HEK293 (cell line): ENCODE measurements around the gene SMURF2.

Experiments
- BCL6B ChIP-seq: fragments of 450-650 bp; formaldehyde crosslinking; IDR thresholded peaks from 2 replicates; pipeline ENCODE4 v1.5.1; 2017; ENCODE audit warnings: missing biosample characterization, missing genetic modification characterization
- GLI2 ChIP-seq: fragments of 450-650 bp; formaldehyde crosslinking; IDR thresholded peaks from 2 replicates; pipeline ENCODE4; 2017; ENCODE audit warnings: missing biosample characterization, missing genetic modification characterization, low read depth, borderline replicate concordance
- GLIS2 ChIP-seq: fragments of 450-650 bp; formaldehyde crosslinking; IDR thresholded peaks from 2 replicates; pipeline ENCODE4 v1.5.1; 2016; ENCODE audit warnings: missing biosample characterization, missing genetic modification characterization
- IKZF3 ChIP-seq: fragments of 450-650 bp; IDR thresholded peaks from 2 replicates; pipeline ENCODE4 v1.5.0; 2018; ENCODE audit warnings: missing biosample characterization, mild to moderate bottlenecking, missing genetic modification characterization, moderate library complexity
- MEIS1 ChIP-seq: sonication (generic); formaldehyde crosslinking; IDR thresholded peaks from 2 replicates; pipeline ENCODE4 v1.8.1; 2022; ENCODE audit warnings: missing genetic modification reagents, mild to moderate bottlenecking, borderline replicate concordance
- PATZ1 ChIP-seq: fragments of 450-650 bp; formaldehyde crosslinking; IDR thresholded peaks from 2 replicates; pipeline ENCODE4 v1.5.1; 2016; ENCODE audit warnings: missing biosample characterization, missing genetic modification characterization
- SETDB1 ChIP-seq: IDR thresholded peaks from one replicate; pipeline ENCODE4 v1.6.1; 2017; ENCODE audit warnings: mild to moderate bottlenecking, low read length, moderate library complexity, mixed read lengths; ENCODE audit not compliant: insufficient read length
- ZBTB7A ChIP-seq: fragments of 450-650 bp; formaldehyde crosslinking; IDR thresholded peaks from 2 replicates; pipeline ENCODE4 v1.5.1; 2016; ENCODE audit warnings: low read depth, missing biosample characterization, missing genetic modification characterization
- ZEB2 ChIP-seq: fragments of 450-650 bp; formaldehyde crosslinking; IDR thresholded peaks from 2 replicates; pipeline ENCODE4 v1.5.1; 2016; ENCODE audit warnings: missing biosample characterization, missing genetic modification characterization
- ZFP37 ChIP-seq: fragments of 450-650 bp; formaldehyde crosslinking; IDR thresholded peaks from 2 replicates; pipeline ENCODE4 v1.5.1; 2016; ENCODE audit warnings: missing biosample characterization, missing genetic modification characterization
- ZNF132 ChIP-seq: fragments of 450-650 bp; formaldehyde crosslinking; IDR thresholded peaks from 2 replicates; pipeline ENCODE4 v1.5.1; 2017; ENCODE audit warnings: missing biosample characterization, missing genetic modification characterization, borderline replicate concordance
- ZNF184 ChIP-seq: fragments of 450-650 bp; IDR thresholded peaks from 2 replicates; pipeline ENCODE4 v1.5.1; 2018; ENCODE audit warnings: missing biosample characterization, mild to moderate bottlenecking, missing genetic modification characterization
- ZNF19 ChIP-seq: fragments of 450-650 bp; formaldehyde crosslinking; IDR thresholded peaks from 2 replicates; pipeline ENCODE4; 2016; ENCODE audit warnings: missing biosample characterization, missing genetic modification characterization, low read depth
- ZNF214 ChIP-seq: fragments of 450-650 bp; formaldehyde crosslinking; IDR thresholded peaks from 2 replicates; pipeline ENCODE4 v1.5.1; 2017; ENCODE audit warnings: missing biosample characterization, mild to moderate bottlenecking, missing genetic modification characterization, borderline replicate concordance
- ZNF23 ChIP-seq: fragments of 450-650 bp; formaldehyde crosslinking; IDR thresholded peaks from 2 replicates; pipeline ENCODE4 v1.5.1; 2016; ENCODE audit warnings: missing biosample characterization, missing genetic modification characterization, borderline replicate concordance
- ZNF341 ChIP-seq: fragments of 450-650 bp; formaldehyde crosslinking; IDR thresholded peaks from 2 replicates; pipeline ENCODE4; 2016; ENCODE audit warnings: low read depth, missing biosample characterization, missing genetic modification characterization
- ZNF449 ChIP-seq: fragments of 450-650 bp; formaldehyde crosslinking; IDR thresholded peaks from 2 replicates; pipeline ENCODE4 v1.5.1; 2017; ENCODE audit warnings: missing biosample characterization, mild to moderate bottlenecking, missing genetic modification characterization, moderate library complexity
- ZNF518A ChIP-seq: fragments of 450-650 bp; formaldehyde crosslinking; conservative IDR thresholded peaks from 2 replicates; pipeline ENCODE4 v1.5.1; 2016; ENCODE audit warnings: low read depth, missing biosample characterization, missing genetic modification characterization
- ZNF555 ChIP-seq: fragments of 450-650 bp; formaldehyde crosslinking; conservative IDR thresholded peaks from 2 replicates; pipeline ENCODE4 v1.5.1; 2017; ENCODE audit warnings: missing biosample characterization, mild to moderate bottlenecking, missing genetic modification characterization, inconsistent platforms
- ZNF707 ChIP-seq: fragments of 450-650 bp; formaldehyde crosslinking; IDR thresholded peaks from 2 replicates; pipeline ENCODE4 v1.5.1; 2016; ENCODE audit warnings: missing biosample characterization, missing genetic modification characterization
- ZNF768 ChIP-seq: fragments of 450-650 bp; formaldehyde crosslinking; IDR thresholded peaks from 2 replicates; pipeline ENCODE4 v1.5.1; 2018; ENCODE audit warnings: missing biosample characterization, mild to moderate bottlenecking, missing genetic modification characterization
- ZNF792 ChIP-seq: fragments of 450-650 bp; formaldehyde crosslinking; IDR thresholded peaks from 2 replicates; pipeline ENCODE4 v1.5.1; 2016; ENCODE audit warnings: missing biosample characterization, missing genetic modification characterization
- ZXDB ChIP-seq: fragments of 450-650 bp; formaldehyde crosslinking; IDR thresholded peaks from 2 replicates; pipeline ENCODE4 v1.5.1; 2016; ENCODE audit warnings: missing biosample characterization, missing genetic modification characterization
- TF ChIP-seq, protein P1 (sequence below): fragments of 450-650 bp; formaldehyde crosslinking; IDR thresholded peaks from 2 replicates; pipeline ENCODE4 v1.5.1; 2016; ENCODE audit warnings: missing biosample characterization, missing genetic modification characterization
- TF ChIP-seq, protein P2 (sequence below): fragments of 450-650 bp; formaldehyde crosslinking; IDR thresholded peaks from 2 replicates; pipeline ENCODE4 v1.5.1; 2016; ENCODE audit warnings: missing biosample characterization, missing genetic modification characterization

SMURF2 gene

GRCh38 chr17:64496786-64497564 is 165.1 kb downstream of the SMURF2 start, which contains the start of gene POLG2 (continued):
- TF ChIP-seq ZNF768 (tag by site-specific recombination): no peak
- TF ChIP-seq GLIS2 (tag by site-specific recombination): peak; percentile 25
- peak; percentile 73; the same call in 1 of the 2 replicates for TF ChIP-seq ZXDB (tag by site-specific recombination)
- no peak for TF ChIP-seq ZNF23 (tag by site-specific recombination)
- TF ChIP-seq, protein P1, sequence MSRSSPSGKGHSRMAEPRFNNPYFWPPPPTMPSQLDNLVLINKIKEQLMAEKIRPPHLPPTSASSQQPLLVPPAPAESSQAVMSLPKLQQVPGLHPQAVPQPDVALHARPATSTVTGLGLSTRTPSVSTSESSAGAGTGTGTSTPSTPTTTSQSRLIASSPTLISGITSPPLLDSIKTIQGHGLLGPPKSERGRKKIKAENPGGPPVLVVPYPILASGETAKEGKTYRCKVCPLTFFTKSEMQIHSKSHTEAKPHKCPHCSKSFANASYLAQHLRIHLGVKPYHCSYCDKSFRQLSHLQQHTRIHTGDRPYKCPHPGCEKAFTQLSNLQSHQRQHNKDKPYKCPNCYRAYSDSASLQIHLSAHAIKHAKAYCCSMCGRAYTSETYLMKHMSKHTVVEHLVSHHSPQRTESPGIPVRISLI: no peak
- no peak for TF ChIP-seq BCL6B (tag by site-specific recombination)
- TF ChIP-seq GLI2 (tag by site-specific recombination): no peak
- no peak for TF ChIP-seq SETDB1
- no peak for TF ChIP-seq ZNF184
- no peak for TF ChIP-seq ZNF214
- TF ChIP-seq ZNF132 (tag by site-specific recombination): no peak
- peak; percentile 70; the same call in 1 of the 2 replicates for TF ChIP-seq PATZ1
- no peak for TF ChIP-seq IKZF3 (tag by site-specific recombination)
- no peak for TF ChIP-seq ZNF707 (tag by site-specific recombination)
- peak; percentile 85; the same call in 1 of the 2 replicates for TF ChIP-seq ZEB2
- TF ChIP-seq MEIS1 (CRISPR knock-in tag): no peak
- TF ChIP-seq, protein P2, sequence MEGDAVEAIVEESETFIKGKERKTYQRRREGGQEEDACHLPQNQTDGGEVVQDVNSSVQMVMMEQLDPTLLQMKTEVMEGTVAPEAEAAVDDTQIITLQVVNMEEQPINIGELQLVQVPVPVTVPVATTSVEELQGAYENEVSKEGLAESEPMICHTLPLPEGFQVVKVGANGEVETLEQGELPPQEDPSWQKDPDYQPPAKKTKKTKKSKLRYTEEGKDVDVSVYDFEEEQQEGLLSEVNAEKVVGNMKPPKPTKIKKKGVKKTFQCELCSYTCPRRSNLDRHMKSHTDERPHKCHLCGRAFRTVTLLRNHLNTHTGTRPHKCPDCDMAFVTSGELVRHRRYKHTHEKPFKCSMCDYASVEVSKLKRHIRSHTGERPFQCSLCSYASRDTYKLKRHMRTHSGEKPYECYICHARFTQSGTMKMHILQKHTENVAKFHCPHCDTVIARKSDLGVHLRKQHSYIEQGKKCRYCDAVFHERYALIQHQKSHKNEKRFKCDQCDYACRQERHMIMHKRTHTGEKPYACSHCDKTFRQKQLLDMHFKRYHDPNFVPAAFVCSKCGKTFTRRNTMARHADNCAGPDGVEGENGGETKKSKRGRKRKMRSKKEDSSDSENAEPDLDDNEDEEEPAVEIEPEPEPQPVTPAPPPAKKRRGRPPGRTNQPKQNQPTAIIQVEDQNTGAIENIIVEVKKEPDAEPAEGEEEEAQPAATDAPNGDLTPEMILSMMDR: peak; percentile 62
- peak; percentile 24; the same call in 1 of the 2 replicates for TF ChIP-seq ZNF518A (tag by site-specific recombination)
- TF ChIP-seq ZNF19 (tag by site-specific recombination): no peak
- TF ChIP-seq ZNF341 (tag by site-specific recombination): peak; percentile 31
- TF ChIP-seq ZNF555: no peak
- TF ChIP-seq ZFP37: peak; percentile 66
- TF ChIP-seq ZNF449 (tag by site-specific recombination): no peak
- TF ChIP-seq ZNF792 (tag by site-specific recombination): no peak
- TF ChIP-seq ZBTB7A (tag by site-specific recombination): no peak
- TF ChIP-seq, all 188 proteins: peak for 41
